UCSD-AML1 (cell line): ENCODE results near the gene CHST8.

Experiments used
- DNase-seq: peaks from one replicate; lab custom pipeline; 2025; ENCODE audit not compliant: unreplicated experiment; lab: John Stamatoyannopoulos, UW

CHST8 gene

GRCh38 chr19:33671211-33671610, 49.5 kb downstream of the CHST8 start:
- DNase-seq = no peak

- DNase-seq = no peak
Measured at GRCh38 chr19:33673258-33673875, 51.6 kb downstream of the CHST8 start.

DNA sequence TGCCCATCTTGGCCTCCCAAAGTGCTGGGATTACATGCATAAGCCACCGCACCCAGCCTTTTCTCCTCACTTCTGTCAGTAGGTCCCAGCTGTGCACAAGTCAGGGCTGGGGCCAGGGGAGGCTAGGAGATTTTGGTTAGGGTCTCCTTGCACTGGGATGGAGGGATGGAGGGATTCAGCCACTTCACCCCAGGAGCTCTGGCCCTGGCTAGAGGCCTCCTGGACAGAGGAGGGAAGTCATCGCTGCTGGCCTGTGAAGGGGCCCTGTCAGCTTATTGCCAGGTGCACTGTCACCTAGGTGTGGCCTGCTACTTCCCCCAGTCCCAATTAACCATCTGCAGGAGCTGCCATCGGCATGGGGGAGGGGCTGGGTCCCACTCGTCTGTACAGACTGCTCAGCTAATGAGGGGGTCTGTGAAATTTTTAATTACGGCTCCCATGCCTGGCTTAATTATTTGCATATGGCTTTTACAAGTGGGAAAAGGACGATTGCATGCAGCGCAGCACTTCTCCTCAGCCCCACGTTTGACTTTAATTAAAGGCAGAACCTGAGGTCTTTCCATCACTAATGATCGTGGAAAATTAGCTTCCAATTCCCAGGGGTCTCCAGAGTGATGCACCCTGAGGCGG, 52.4 kb downstream of the CHST8 start:
- no peak for DNase-seq

DNA sequence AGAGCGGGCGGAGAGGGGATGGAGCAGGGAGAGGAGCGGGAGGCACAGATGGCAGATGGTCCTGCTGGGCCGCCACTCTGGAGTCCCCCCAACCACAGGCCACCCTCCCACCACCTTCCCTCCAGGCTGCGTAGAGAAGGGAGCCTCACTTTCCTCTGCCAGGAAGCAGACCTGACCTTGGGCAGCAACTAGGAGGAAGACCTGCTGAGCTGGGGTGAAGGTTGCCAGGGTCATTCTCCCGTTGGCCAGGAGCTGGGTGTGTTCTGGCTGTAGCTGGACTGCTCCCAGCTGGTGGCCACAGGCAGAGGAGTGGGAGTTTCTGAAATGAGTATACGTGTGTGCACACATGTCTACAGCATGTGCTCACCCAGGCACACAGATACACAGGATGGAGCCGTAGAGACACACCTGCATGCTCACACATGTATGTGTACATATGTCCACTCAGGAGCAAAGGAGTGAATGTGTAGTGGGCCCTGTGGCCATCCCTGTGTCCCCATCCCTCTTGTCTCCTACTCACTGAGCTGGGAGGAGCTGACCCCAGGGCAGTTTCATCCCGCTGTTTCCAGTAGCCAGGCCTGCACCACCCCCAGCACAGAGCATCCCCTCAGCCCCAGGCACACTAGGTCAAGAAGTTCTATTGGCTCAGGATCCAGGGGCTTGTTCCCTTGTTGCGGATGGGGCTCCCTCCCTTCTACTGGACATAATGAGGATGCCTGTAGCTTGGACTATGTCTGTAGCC, 53.0 kb downstream of the CHST8 start:
- DNase-seq = no peak

GRCh38 chr19:33675501-33676124, 53.9 kb downstream of the CHST8 start:
- DNase-seq = no peak

- DNase-seq = no peak
Measured at GRCh38 chr19:33676999-33677665, 55.4 kb downstream of the CHST8 start.

DNA sequence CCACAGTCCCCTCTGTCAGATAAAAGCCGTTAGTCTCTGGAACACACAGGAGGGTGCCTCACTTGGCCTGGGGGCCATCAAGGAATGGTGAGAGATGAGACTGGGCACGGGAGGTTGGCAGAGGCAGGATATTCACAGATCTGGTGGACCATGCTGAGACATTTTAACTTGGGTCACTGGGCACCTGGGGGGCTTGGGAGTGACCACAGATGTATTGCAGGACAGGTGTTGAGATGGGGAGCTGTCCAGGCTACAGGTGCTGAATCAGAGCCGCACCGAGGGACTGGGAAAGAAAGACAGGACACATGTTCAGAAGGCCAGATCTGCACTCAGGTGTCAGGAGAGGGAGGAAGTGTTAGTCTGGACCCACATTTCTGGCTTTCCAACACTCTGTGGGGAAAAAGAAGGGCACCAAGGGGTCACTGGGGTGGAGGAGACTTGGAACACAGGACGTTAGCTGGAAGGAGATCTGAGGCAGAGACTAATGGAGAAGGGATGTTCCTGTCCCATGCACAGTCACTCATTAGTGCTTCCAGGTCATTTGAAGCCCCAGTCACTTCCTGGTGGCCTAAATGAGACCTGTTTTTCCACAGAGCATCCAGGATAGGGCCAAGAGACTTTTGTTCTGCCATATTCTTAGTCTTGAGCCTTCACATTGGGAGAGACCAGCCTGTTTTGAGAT, 56.1 kb downstream of the CHST8 start:
- DNase-seq = no peak

GRCh38 chr19:33678796-33679585, 57.2 kb downstream of the CHST8 start:
- DNase-seq = no peak

- no peak for DNase-seq
Measured at GRCh38 chr19:33679696-33680095, 57.9 kb downstream of the CHST8 start.

GRCh38 chr19:33681081-33681680, 59.4 kb downstream of the CHST8 start:
- DNase-seq = no peak

- peak; percentile 37 for DNase-seq
Measured at GRCh38 chr19:33683881-33684537, 62.3 kb downstream of the CHST8 start.

- no peak for DNase-seq
Measured at GRCh38 chr19:33684538-33685232, 62.9 kb downstream of the CHST8 start.

- DNase-seq = no peak
Measured at GRCh38 chr19:33685541-33685940, 63.8 kb downstream of the CHST8 start.

GRCh38 chr19:33686262-33686661, 64.5 kb downstream of the CHST8 start:
- no peak for DNase-seq

DNA sequence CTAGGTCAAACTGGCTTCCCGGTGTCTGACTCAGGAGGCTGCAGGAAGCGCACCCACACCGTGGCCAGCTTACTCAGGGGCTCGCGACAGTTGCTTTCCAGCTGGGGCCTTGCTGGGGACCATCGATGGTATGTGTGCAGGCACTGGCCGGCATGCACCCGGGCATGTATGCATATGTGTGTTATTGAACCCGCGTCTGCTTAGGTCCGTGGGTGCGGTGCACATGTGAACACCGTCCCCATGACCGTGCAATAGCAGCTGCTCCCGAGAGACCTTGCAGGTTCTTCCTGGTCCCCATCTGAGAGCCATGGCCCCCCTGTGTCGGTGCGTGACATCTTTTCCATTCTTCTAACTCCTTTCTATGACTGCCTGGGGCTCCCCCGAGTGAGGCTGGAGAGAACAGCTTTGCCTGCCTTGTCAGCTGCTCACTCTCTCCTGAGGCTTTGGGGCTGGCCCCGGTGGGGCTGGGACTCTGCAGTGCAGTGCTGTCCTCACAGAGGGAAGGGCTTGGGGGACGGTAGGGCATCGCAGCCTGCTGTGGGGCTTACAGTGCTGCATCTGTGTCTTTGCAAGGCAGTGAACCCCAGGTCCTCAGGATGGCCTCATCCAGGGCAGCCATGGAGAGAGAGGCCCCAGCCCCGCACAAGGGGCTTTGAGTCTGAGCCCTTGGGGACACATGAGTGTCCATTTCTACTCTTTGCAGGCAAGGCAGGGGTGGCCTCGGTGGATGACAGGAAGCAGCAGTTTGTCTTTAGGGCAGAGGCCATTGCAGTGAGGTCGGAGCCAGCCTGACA, 65.1 kb downstream of the CHST8 start:
- no peak for DNase-seq

DNA sequence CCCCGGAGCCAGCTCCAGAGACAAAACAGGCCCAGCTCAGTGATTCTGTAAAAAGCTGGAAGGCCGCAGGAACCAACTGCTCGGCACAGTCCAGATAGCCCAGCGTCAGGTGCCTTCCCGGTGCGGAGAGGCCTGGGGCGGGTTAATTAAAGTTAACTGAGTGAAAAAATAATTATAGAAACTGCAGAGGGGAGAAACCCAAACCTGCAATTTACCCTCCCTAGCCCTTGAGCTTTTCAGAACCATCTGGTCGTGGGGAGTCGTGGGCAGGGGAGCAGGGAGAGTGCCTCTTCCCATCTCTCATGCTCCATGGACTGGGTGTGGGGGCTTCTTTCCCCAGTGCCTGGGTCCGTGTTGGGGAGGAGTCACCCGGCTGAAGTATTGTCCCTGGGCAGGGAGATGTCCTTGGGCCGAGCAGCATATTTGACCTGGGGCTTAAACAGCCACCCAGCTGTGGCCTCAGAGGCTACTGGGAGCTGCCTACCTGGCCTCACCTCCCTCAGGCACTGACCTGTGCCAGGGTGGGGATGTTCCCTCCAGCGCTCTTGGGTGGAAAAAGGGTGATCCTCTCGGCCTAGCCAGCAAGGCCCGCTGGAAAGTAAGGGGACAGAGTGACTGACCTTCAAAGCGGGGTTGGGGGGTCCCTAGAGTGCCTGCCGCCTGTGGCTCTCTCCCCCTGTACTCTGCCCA, 65.9 kb downstream of the CHST8 start:
- DNase-seq = no peak
